Lung (tissue), 12 donors: ENCODE data around the gene ZFYVE26. TPM values are rescaled to one million over a fixed set of nuclear protein-coding genes. Genes with fewer than 3 reads are reported as not detected.

Experiments used
- ATAC-seq: fragments of 200-7000 bp; cut with Tn5 transposase; one replicate; pipeline ENCODE4 v1.9.1; 2020; ENCODE audit warnings: moderate number of reproducible peaks; ENCODE audit not compliant: insufficient read depth, low FRiP score
- DNase-seq, 3 donors: peaks; one replicate each; pipeline ENCODE4 v3.0.0-alpha.2; 2013 to 2017
- H3K27ac ChIP-seq, 2 donors: one replicate each; pipeline ENCODE4 v1.5.1; 2013; ENCODE audit warnings: mild to moderate bottlenecking in 2 of 2, moderate library complexity in 2 of 2, control low read depth in 1 of 2, inconsistent platforms in 1 of 2, low read depth in 1 of 2, low read length in 1 of 2
- H3K27me3 ChIP-seq, 3 donors: one replicate each; pipeline ENCODE4 v1.5.1; 2013; ENCODE audit warnings: low read length in 2 of 3; ENCODE audit not compliant: control insufficient read depth in 3 of 3, insufficient read depth in 3 of 3
- H3K36me3 ChIP-seq, 4 donors: one replicate each; pipeline ENCODE4 v1.5.1; 2013; ENCODE audit warnings: low read length in 4 of 4, mild to moderate bottlenecking in 1 of 4, moderate library complexity in 1 of 4; ENCODE audit not compliant: control insufficient read depth in 4 of 4, insufficient read depth in 4 of 4
- H3K4me1 ChIP-seq, 5 donors: one replicate each; pipeline ENCODE4 v1.5.1; 2013; ENCODE audit warnings: low read length in 5 of 5, mild to moderate bottlenecking in 2 of 5, moderate library complexity in 1 of 5; ENCODE audit not compliant: control insufficient read depth in 5 of 5, insufficient read depth in 5 of 5
- H3K4me3 ChIP-seq: one replicate; pipeline ENCODE4 v1.5.1; 2013; ENCODE audit warnings: mild to moderate bottlenecking, control low read depth, moderate library complexity
- H3K9ac ChIP-seq, 2 donors: one replicate each; pipeline ENCODE4 v1.5.1; 2013; ENCODE audit warnings: low read length in 2 of 2, control low read depth in 1 of 2; ENCODE audit not compliant: insufficient read depth in 1 of 2
- H3K9me3 ChIP-seq, 4 donors: one replicate each; pipeline ENCODE4 v1.5.1; 2013; ENCODE audit warnings: low read length in 3 of 4, mild to moderate bottlenecking in 1 of 4, moderate library complexity in 1 of 4; ENCODE audit not compliant: control insufficient read depth in 4 of 4, insufficient read depth in 3 of 4
- CTCF ChIP-seq: IDR thresholded peaks from 2 replicates; pipeline ENCODE4 v1.5.1; 2012; ENCODE audit warnings: mild to moderate bottlenecking; ENCODE audit errors: control extremely low read depth, extremely low read depth
- WGBS, 2 donors: extraction: QIAGEN DNeasy Blood & Tissue Kit; methylation state at CpG; one replicate each; pipeline ENCODE4 v1.1.7; 2013; 5-methylcytosine and 5-hydroxymethylcytosine counted together
- polyA plus RNA-seq, 2 donors: library from polyadenylated mRNA; stranded (reverse); fragments of 200-250 nt; gene quantifications; one replicate each; pipeline ENCODE4 v1.2.1, GENCODE V29; 2013
- total RNA-seq, 2 donors: library from RNA; depleted of rRNA in 1 of 2; stranded (reverse); fragments of >200 nt in 1 of 2; gene quantifications; one replicate each; pipeline ENCODE4 v1.2.1, GENCODE V29; 2014 to 2021
- donor health status: control.
- donor health status: control.
- donor health status: Bipolar disorder and iron deficiency.
- donor health status: healthy.
- donor health status: DM: yes; HTN: yes; CAD: no.

ZFYVE26 gene
- total and polyA plus RNA-seq, 4 donors = 6.8 to 50.6 (median 22.0) TPM

- Histone ChIP-seq H3K27me3 (no peaks in the 10 kb centered on the region), H3K4me3 (no peak overlapping the region), H3K9me3 (no peaks in the 10 kb centered on the region), H3K27ac (no peak overlapping the region), H3K4me1 (no peaks in the 10 kb centered on the region), H3K9ac (no peak overlapping the region), H3K36me3 (peaks cover 31 to 53% (median 42%) of the 10 kb centered on the region in 4 donors)
- no peak for TF ChIP-seq CTCF
- WGBS, 2 donors = 96 to 100% methylated on average over 1 of the region's 1 CpG
- DNase-seq (no peak), ATAC-seq (no peak)
These were observed 28.7 kb downstream of the ZFYVE26 start for GRCh38 chr14:67787673-67788072.

- Histone ChIP-seq H3K4me3 (no peak overlapping the region), H3K36me3 (peaks cover 36 to 67% (median 50%) of the 10 kb centered on the region in 4 donors), H3K27me3 (no peaks in the 10 kb centered on the region), H3K4me1 (no peaks in the 10 kb centered on the region), H3K9ac (no peak overlapping the region), H3K9me3 (no peaks in the 10 kb centered on the region), H3K27ac (no peak overlapping the region)
- DNase-seq (no peak), ATAC-seq (no peak)
- WGBS, 2 donors = 93 to 95% methylated on average over 4 of the region's 4 CpGs
- TF ChIP-seq CTCF = no peak
These were observed 30.9 kb downstream of the ZFYVE26 start for GRCh38 chr14:67785270-67786109.

- Histone ChIP-seq H3K27me3 (no peaks in the 10 kb centered on the region), H3K4me1 (no peaks in the 10 kb centered on the region), H3K27ac (no peak overlapping the region), H3K4me3 (no peak overlapping the region), H3K9ac (no peak overlapping the region), H3K36me3 (peaks cover 38 to 65% (median 49%) of the 10 kb centered on the region in 4 donors), H3K9me3 (no peaks in the 10 kb centered on the region)
- TF ChIP-seq CTCF = no peak
- WGBS, 2 donors = 89 to 90% methylated on average over 5 of the region's 5 CpGs
- DNase-seq = no peak
- no peak for ATAC-seq
These were observed 32.1 kb downstream of the ZFYVE26 start for GRCh38 chr14:67784244-67784823.
